IPS-15b (cell line): ENCODE results near the gene WNT3A.

Experiments
- H3K27me3 ChIP-seq: one replicate; pipeline ENCODE4 v1.6.1; 2013; ENCODE audit warnings: low read length; ENCODE audit not compliant: control insufficient read depth, insufficient read depth
- H3K36me3 ChIP-seq: one replicate; pipeline ENCODE4 v1.6.1; 2013; ENCODE audit warnings: low read length; ENCODE audit not compliant: control insufficient read depth, insufficient read depth
- H3K4me1 ChIP-seq: one replicate; pipeline ENCODE4 v1.6.1; 2013; ENCODE audit warnings: mild to moderate bottlenecking, low read length; ENCODE audit not compliant: control insufficient read depth, insufficient read depth
- H3K4me3 ChIP-seq: one replicate; pipeline ENCODE4 v1.5.1; 2013; ENCODE audit warnings: low read depth, low read length
- H3K9ac ChIP-seq: one replicate; pipeline ENCODE4 v1.6.1; 2013; ENCODE audit warnings: low read depth, mild to moderate bottlenecking, low read length
- H3K9me3 ChIP-seq: one replicate; pipeline ENCODE4 v1.6.1; 2013; ENCODE audit warnings: mild to moderate bottlenecking, low read length; ENCODE audit not compliant: control insufficient read depth, insufficient read depth

The WNT3A gene

DNA sequence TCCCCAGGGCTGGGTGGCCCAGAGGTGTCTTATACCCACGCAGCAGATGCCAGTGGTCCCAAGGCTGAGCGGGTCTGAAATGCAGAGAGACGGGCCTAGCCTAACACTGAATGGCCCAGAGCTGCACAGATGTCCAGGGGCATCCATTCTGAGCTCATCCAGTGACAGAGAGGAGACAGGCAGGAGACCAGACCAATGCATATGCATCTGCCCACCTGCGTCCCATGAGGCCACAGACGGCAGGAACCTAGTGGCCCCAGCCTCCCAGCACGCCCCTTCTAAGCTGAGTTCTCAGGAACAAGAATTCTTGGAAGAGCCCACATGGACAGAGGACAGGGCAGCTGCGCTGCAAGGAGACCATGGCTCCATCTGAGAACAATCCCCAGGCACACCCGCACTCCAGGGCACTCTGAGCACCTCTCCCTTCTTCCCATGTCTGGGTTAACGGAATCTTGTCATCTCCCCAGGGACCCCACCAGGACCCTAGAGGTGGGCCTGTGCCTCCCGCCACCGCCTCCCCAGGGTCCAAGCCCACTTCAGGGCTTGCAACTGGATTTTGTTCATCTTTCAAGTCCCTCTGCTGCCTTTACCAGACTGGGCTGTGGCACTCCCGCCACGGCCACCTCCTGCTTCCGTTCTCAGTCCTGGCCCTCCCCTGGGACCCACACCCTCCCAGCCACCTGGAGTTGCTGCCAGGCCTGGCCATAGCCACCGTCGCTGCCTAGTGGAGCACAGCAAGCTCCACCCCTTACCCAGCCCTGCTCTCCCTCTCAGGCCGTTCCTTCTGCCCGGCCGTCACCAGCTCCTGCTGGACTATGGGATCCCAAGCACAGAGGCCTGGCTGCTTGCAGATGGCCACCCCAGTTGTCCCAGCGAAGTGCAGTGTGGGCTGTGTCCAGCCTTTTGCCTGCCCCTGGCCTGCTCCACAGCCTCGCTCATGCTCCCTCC is 3.3 kb downstream of the WNT3A start:
- Histone ChIP-seq H3K9me3 (no peaks in the 10 kb centered on the region), H3K9ac (no peak overlapping the region), H3K4me1 (no peaks in the 10 kb centered on the region), H3K36me3 (no peaks in the 10 kb centered on the region), H3K4me3 (no peak overlapping the region), H3K27me3 (peaks cover 68% of the 10 kb centered on the region)

DNA sequence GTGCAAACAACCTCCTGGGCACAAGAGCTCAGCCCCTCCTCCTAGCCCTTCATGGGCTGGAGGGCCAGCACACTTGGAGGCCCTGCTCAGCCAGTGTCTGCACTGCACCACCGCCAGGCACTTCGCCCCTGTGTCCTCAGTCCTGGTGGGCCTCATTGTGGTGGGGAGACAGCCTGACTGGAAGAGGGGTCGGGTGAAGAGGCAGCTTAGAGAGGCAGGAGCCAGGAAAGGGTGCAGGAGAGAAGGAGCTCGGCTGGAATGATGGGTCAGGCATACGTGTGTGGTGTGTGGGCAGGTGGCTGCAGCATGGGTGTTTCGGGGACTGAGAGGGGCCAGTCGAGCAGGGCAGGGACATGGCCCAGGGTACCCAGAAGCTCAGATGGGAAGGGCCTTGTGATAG is 4.1 kb downstream of the WNT3A start:
- no peak overlapping the region for H3K9ac ChIP-seq
- H3K4me3 ChIP-seq = no peak overlapping the region
- peaks cover 60% of the 10 kb centered on the region for H3K27me3 ChIP-seq
- no peaks in the 10 kb centered on the region for H3K36me3 ChIP-seq
- no peaks in the 10 kb centered on the region for H3K9me3 ChIP-seq
- no peaks in the 10 kb centered on the region for H3K4me1 ChIP-seq

DNA sequence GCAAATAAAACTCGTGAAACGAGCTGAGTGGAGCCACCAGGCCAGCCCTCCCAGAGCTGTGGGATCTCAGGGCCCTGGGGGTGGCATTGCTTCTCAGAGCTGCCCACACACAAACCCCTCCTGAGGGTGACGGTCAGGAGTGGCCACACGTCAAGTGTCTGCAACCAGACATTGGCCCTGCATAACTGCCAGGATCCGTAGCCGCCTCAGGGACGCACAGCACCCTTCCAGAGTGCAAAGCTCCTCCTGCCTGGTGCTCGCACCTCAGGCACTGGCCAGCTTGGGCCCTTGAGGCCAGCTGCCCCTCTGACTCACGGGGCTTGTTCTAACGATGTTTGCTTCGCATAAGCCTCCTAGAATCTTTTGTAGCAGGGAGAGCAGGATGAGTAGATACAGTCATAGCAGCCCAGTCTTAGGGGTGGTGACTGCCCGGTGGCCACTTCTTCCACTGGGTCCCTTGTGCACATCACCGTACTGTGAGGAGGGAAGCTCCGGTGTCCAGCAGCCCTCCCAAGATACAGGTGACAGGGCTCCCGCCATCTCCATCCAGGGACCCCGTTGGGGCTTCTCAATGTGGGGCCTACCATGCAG is 5.0 kb downstream of the WNT3A start:
- Histone ChIP-seq H3K4me1 (no peaks in the 10 kb centered on the region), H3K27me3 (peaks cover 54% of the 10 kb centered on the region), H3K9me3 (no peaks in the 10 kb centered on the region), H3K9ac (no peak overlapping the region), H3K4me3 (no peak overlapping the region), H3K36me3 (no peaks in the 10 kb centered on the region)

DNA sequence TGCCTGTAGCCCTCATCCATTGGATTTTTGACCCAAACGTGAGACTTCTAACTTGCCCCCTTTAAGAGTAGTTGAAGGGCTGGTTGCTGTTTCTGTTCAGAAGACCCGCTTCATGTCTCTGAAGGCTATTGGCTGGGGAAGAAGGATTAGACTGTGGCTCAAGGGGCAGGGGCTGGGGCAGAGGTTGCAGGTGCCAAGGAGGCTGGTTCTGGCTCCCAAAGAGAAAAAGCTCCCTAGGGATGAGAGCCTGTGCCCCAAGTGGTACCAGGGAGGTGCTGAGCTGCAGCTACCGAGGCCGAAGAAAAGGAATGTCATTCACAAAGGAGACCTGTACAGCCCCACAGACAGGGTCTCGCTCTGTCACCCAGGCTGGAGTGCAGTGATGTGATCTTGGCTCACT is 5.8 kb downstream of the WNT3A start:
- H3K4me1 ChIP-seq = no peaks in the 10 kb centered on the region
- H3K4me3 ChIP-seq = no peak overlapping the region
- peaks cover 47% of the 10 kb centered on the region for H3K27me3 ChIP-seq
- H3K36me3 ChIP-seq = no peaks in the 10 kb centered on the region
- H3K9me3 ChIP-seq = no peaks in the 10 kb centered on the region
- H3K9ac ChIP-seq = no peak overlapping the region

DNA sequence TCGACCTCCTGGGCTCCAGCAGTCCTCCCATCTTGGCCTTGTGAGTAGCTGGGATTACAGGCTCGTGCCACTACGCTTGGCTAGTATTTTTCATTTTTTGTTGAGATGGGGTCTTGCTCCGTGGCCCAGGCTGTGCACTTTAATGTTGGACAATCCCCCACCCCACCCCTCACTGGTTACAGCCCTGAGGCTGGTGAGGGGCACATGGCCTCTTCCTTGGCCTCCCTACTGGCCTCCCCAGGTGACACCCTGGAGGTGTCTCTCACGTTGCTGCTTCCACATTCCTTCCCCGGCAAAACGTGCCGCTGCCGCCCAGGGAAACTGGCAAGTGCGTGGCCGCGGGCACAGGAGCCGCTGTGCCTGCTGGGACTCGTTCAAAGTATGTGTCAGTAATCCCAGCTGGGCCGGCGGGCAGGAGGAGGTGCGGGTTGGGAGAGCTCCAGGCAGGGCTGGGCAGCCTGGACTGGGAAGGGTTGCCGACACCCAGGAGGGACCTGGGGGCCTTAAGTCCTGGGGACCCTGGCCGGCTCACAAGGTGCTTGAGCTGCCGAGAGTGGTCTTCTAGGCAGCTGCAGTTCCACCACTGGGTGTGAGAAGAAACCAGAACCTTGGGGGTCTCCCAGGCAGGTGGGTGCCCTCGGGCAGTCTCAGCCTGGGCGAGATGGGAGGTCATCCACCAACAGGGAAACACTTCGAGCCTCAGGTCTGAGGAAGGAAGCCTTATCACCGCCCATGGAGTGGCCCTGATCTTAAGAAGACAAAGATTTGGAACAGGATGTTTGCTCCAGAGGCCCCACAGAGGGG is 6.5 kb downstream of the WNT3A start:
- no peaks in the 10 kb centered on the region for H3K9me3 ChIP-seq
- no peak overlapping the region for H3K4me3 ChIP-seq
- no peaks in the 10 kb centered on the region for H3K36me3 ChIP-seq
- no peaks in the 10 kb centered on the region for H3K4me1 ChIP-seq
- H3K9ac ChIP-seq = no peak overlapping the region
- H3K27me3 ChIP-seq = peaks cover 40% of the 10 kb centered on the region

DNA sequence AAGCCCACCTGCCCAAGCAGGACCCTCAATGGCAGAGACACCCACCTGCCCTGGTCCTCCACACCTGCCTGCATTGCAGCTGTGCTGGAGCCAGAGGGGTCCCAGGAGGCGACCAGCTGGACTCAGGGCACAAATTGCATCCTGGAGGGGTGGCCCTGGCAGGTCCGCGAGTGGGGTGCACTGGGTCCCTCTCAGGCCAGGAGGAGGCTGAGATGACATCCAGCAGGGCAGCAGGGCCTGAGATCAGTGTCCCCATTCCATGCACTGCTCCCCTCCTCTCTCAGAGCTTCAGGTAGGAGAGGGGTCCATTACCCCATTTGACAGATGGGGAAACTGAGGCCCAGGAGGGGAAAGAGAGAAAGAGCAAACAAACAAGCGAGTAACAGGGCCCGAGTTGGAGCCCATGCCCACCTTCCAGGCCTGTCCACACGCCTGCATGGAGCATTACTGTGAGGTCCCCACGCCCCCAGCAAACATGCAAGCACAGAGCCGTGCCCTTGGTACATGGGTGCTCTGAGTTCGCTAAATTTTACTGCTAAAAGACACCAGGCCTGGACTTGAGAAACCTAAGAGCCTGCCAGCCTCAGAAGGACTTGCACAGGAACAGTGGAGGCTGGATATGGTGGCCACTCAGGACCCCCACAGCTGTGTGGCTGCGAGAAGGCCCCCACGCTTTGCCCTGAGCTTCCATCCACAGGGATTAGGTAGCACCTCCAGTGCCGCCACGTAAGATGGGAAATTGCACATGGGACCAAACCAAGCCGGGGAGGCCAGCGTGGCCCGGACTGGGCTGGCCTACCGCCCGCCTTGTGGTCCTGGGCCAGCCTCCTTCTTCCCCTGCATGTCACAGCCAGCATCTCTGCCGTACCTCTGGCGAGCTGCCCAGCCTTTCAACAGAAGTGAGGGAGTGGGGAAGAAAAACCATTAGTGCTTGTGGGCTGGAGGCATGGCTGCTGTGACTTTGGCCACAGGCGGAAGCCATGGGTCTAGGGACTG is 7.4 kb downstream of the WNT3A start:
- H3K9ac ChIP-seq = no peak overlapping the region
- H3K9me3 ChIP-seq = no peaks in the 10 kb centered on the region
- H3K27me3 ChIP-seq = peaks cover 31% of the 10 kb centered on the region
- H3K4me3 ChIP-seq = no peak overlapping the region
- H3K36me3 ChIP-seq = no peaks in the 10 kb centered on the region
- H3K4me1 ChIP-seq = no peaks in the 10 kb centered on the region

DNA sequence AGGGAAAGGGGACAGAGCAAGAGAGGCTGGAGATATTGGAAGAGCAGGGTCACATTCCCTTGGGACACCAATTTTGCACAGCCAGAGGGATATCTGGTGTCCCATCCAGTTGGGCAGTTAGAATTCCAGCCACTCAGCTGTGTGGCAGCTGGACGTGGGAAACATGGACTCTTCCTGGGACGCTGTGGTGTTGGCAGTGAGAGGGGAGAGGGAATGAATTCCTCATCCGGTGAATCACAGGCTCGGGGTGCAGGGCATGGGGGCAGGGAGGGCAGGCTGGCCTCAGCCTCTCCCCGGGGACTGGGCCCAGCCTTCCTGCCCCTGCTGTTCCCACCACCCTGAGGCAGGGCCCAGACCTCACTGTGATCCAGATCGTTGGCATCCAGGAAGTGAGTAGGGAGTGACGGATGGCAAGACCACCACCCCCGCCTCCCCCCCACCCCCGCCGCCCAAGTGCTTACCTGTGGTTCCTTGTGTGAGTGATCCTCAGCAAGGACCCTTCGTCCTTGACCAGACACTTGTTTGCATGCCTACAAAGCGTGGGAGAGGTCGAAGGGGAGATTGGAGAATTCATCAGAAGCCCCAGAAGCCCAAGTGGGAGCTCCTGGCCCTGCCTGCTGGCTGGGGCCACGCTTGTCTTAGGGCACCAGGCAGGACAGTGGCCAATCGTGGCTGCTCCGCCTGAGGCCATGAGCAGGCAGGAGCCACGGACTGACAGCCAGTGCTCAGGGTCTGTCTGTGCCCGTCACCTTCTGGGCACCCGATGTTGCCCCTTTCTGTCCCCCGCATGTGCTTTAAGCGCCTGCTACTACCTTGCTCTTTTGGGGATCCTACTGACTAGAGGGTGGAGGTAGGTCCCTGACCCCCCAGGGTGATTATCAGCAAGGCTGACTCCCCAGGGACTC is 8.7 kb downstream of the WNT3A start:
- Histone ChIP-seq H3K4me3 (no peak overlapping the region), H3K4me1 (no peaks in the 10 kb centered on the region), H3K27me3 (peaks cover 18% of the 10 kb centered on the region), H3K36me3 (no peaks in the 10 kb centered on the region), H3K9me3 (no peaks in the 10 kb centered on the region), H3K9ac (no peak overlapping the region)

DNA sequence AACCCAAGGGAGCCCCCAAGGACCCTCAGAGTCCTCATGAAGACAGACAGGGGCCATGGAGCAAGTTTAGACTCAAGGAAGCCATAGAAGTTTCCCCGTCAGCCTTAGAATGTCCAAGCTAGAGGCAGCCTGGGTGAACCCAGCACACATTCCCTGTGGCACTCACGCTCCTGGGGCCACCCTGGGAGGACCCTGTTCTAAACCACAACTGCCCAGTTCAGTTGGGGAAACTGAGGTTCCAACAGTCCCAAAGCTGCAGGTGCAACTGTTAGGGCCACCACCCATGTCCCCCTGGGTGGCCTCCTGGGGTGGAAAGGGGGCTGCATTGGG is 9.3 kb downstream of the WNT3A start:
- Histone ChIP-seq H3K27me3 (peaks cover 11% of the 10 kb centered on the region), H3K4me1 (no peaks in the 10 kb centered on the region), H3K9me3 (no peaks in the 10 kb centered on the region), H3K36me3 (no peaks in the 10 kb centered on the region), H3K9ac (no peak overlapping the region), H3K4me3 (no peak overlapping the region)

DNA sequence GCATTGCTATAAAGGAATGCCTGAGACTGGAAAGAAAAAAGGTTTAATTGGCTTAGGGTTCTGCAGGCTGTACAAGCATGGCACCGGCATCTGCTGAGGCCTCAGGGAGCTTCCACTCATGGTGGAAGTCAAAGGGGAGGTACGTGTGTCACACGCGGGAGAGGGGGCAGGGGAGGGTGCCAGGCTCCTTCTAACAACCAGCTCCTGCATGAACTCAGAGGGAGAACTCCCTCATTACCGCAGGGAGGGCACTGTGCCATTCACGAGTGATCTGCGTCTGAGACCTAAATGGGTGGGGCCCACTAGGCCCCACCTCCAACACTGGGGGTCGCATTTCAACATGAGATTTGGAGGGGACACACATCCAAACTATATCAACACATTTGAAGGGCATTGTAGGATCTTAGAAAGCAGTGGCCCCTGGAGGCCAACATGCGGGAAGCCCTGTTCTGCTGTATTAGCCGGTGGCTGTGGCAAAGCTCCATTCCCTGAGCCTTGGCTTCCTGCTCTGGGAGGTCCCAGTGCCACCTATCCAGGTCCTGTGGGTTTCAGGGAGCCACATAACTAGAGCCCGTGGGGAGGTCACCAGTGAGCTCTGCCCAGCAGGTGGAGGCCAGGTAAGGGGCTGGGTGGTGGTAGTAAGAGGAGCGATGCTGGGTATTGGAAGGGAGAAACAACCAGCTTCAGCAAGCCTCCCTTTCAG is 10.0 kb downstream of the WNT3A start:
- no peaks in the 10 kb centered on the region for H3K9me3 ChIP-seq
- H3K36me3 ChIP-seq = no peaks in the 10 kb centered on the region
- H3K4me1 ChIP-seq = no peaks in the 10 kb centered on the region
- H3K27me3 ChIP-seq = peaks cover 5% of the 10 kb centered on the region
- no peak overlapping the region for H3K4me3 ChIP-seq
- no peak overlapping the region for H3K9ac ChIP-seq
